ENCODE measurements around the gene SLC16A8. TPM values are rescaled to one million over a fixed set of nuclear protein-coding genes. Genes with fewer than 3 reads are reported as not detected.

Gene SLC16A8
- total and polyA plus RNA-seq, 2 of the 13 experiments (the other 11 are each of a cell fraction or from before 2014, with no cell fraction given) = not detected

DNA sequence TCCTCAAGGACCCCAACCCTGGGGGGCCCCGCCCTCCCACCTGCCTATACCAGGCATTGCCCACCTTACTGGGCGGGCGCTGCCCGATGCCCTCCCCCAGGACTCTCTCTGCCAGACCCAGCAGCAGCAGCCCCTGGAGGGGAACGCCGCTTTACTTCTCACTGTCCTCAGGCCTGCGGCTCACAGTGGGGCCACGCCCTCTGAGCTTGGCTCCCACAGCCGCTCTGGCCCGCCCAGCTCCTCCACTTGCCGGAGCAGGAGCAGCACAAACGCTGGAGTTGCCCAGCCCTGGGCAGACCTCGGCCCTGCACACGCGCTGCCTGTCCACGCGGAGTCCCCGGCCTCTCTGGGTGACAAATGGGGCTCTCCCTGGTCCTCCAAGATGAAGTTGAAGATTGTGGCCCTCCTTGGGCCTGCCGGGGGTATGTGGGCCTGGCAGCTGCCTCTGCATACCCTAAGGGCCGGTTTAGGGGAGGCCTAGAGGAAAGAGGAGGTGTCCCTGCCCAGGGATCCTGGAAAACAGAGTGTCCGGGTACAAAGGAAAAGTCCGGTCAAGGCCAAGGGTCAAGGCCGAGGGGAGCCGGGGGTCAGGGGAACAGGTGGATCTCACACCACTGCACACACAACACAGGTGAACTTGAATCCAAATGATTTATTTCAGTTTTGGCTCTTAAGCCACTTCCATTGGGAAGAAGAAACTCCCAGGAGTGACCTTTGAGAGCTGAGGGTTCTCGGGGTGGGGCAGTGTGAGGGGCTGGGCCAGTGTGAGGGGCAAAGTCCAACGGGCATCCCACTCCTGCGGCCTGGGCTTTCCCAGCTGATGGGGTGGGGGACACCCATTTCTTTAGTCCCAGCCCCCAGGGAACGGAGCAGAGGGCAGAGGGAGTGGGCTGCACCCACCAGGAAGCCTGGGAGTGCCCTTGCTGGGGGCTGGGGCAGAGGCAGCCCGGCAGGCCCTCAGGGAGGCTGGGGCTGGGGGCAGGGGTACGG is 27.2 kb upstream of the SLC16A8 start (continued):
- TF ChIP-seq TGIF2 (CRISPR knock-in tag; IDR thresholded peaks at IDR 0.05) (no peak), HNRNPL (IDR thresholded peaks at IDR 0.05; ENCODE audit: low read depth, low read length) (peak; percentile 86; the same call in 1 of the 2 replicates), ZNF839 (CRISPR knock-in tag; IDR thresholded peaks at IDR 0.05; ENCODE audit: borderline replicate concordance) (peak; percentile 77; the same call in 1 of the 2 replicates), KAT8 (CRISPR knock-in tag; IDR thresholded peaks at IDR 0.05) (0 out of 2 replicates have a peak, but pooled peaks have one; percentile 0), MXD1 (CRISPR knock-in tag; IDR thresholded peaks at IDR 0.05) (peak; percentile 59; the same call in 1 of the 2 replicates), MEF2D (CRISPR knock-in tag; IDR thresholded peaks at IDR 0.05) (0 out of 2 replicates have a peak, but pooled peaks have one; percentile 1), PREB (CRISPR knock-in tag; IDR thresholded peaks at IDR 0.05) (no peak), ZNF616 (CRISPR knock-in tag; IDR thresholded peaks at IDR 0.05; ENCODE audit: low read depth) (0 out of 2 replicates have a peak, but pooled peaks have one; percentile 39), CEBPG (CRISPR knock-in tag; IDR thresholded peaks at IDR 0.05) (no peak), ESRRA (CRISPR knock-in tag; IDR thresholded peaks at IDR 0.05; ENCODE audit: low read depth) (peak; percentile 23; the same call in 1 of the 2 replicates), ATF6 (CRISPR knock-in tag; conservative IDR thresholded peaks at IDR 0.05) (no peak), ZNF121 (CRISPR knock-in tag; IDR thresholded peaks at IDR 0.05) (no peak), ZNF260 (CRISPR knock-in tag; IDR thresholded peaks at IDR 0.05; ENCODE audit: borderline replicate concordance, low read depth) (no peak), EED (CRISPR knock-in tag; IDR thresholded peaks at IDR 0.05) (0 out of 2 replicates have a peak, but pooled peaks have one; percentile 14), ZFX (CRISPR knock-in tag; IDR thresholded peaks at IDR 0.05; ENCODE audit: low read depth) (no peak; the same call in none of the 2 replicates), HOXA3 (CRISPR knock-in tag; IDR thresholded peaks at IDR 0.05) (no peak), ZNF709 (CRISPR knock-in tag; IDR thresholded peaks at IDR 0.05) (0 out of 2 replicates have a peak, but pooled peaks have one; percentile 35), ZFP82 (CRISPR knock-in tag; IDR thresholded peaks at IDR 0.05; ENCODE audit: borderline replicate concordance) (0 out of 2 replicates have a peak, but pooled peaks have one; percentile 56), RBFOX2 (IDR thresholded peaks at IDR 0.05; ENCODE audit: low read depth, low read length) (peak; percentile 50)
- TF ChIP-seq, protein P1, sequence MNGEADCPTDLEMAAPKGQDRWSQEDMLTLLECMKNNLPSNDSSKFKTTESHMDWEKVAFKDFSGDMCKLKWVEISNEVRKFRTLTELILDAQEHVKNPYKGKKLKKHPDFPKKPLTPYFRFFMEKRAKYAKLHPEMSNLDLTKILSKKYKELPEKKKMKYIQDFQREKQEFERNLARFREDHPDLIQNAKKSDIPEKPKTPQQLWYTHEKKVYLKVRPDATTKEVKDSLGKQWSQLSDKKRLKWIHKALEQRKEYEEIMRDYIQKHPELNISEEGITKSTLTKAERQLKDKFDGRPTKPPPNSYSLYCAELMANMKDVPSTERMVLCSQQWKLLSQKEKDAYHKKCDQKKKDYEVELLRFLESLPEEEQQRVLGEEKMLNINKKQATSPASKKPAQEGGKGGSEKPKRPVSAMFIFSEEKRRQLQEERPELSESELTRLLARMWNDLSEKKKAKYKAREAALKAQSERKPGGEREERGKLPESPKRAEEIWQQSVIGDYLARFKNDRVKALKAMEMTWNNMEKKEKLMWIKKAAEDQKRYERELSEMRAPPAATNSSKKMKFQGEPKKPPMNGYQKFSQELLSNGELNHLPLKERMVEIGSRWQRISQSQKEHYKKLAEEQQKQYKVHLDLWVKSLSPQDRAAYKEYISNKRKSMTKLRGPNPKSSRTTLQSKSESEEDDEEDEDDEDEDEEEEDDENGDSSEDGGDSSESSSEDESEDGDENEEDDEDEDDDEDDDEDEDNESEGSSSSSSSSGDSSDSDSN (CRISPR knock-in tag; IDR thresholded peaks at IDR 0.05) = 0 out of 2 replicates have a peak, but pooled peaks have one; percentile 19
- TF ChIP-seq, protein P2, sequence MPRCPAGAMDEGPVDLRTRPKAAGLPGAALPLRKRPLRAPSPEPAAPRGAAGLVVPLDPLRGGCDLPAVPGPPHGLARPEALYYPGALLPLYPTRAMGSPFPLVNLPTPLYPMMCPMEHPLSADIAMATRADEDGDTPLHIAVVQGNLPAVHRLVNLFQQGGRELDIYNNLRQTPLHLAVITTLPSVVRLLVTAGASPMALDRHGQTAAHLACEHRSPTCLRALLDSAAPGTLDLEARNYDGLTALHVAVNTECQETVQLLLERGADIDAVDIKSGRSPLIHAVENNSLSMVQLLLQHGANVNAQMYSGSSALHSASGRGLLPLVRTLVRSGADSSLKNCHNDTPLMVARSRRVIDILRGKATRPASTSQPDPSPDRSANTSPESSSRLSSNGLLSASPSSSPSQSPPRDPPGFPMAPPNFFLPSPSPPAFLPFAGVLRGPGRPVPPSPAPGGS (CRISPR knock-in tag; IDR thresholded peaks at IDR 0.05) = 0 out of 2 replicates have a peak, but pooled peaks have one; percentile 21
